GM18870 (cell line): ENCODE results near the gene GRID1.

ENCODE experiments used
- ATAC-seq: cut with Tn5 transposase; IDR thresholded peaks from one replicate; pipeline ENCODE4 v1.9.1; 2021; ENCODE audit warnings: moderate library complexity; ENCODE audit not compliant: unreplicated experiment

GRID1 gene

DNA sequence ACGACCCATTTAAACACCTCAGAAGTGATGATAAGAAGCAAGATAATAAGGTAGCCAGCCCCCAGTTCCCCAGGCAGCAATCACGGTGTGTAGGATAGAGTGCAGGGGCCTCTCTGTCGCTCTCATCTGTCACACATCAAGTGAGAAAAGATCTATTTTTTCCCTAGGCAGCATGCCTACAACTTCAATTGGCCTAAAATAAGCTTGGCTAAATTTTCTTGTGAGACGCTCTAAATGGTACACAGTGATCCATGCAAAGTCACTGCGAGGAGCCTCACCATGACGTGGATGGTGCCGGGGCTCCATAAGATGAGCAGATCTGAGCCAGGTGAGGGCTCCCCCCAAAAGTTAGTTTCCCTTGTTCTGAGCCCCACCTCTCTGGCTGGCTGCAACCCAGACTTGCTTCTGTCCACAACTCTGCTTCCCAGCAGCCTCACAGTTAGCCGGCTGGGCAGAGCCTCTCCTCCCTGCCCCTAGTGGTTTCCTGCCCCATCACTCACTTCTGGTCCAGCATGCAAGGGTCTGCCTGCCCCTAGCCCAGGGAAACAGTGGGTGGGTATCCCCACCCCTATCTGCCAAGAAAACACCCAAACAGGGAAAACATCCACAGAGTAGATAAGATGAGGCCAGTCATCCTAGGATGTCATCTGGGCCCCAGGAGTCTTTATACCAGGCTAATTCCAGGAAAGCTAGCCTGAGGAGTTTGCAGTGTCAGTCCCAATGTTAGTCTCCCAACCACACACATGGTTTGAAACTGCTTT is 342.1 kb downstream of the GRID1 start:
- no peak for ATAC-seq

DNA sequence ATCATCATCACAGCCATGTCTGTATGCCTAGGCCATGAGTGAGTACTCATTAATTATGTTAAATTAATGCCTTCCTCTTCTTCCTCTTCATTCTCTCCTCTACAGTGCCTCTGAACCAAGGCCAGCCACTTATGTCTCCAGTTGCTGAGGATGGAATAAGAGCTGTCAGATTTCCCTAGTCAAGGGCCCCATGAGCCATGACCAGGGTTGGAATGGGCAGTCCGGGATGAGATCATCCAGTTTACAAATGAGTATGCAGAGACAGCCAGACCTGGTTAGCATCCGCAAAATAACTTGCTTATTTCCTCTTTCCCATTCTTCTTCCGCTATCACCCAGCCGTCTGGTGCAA is 342.7 kb downstream of the GRID1 start:
- ATAC-seq = no peak

DNA sequence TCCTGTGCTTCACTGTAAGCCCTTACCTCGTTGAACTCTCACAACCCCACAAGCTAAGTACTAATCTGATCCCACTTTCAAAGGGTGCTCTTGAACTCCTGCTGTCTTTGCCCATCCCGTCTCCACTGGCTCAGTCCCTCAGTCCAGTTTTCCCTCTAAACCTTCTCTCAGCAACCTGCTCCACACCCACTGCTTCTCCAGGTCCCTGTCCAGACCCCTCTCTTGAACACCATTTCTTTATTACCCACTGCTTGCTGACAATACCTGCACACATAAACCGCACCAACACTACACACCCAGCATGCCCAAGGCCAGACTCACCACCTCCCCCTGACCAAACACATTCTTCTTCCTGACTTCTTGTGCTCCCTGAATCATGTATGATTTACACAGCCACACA is 343.3 kb downstream of the GRID1 start:
- no peak for ATAC-seq

DNA sequence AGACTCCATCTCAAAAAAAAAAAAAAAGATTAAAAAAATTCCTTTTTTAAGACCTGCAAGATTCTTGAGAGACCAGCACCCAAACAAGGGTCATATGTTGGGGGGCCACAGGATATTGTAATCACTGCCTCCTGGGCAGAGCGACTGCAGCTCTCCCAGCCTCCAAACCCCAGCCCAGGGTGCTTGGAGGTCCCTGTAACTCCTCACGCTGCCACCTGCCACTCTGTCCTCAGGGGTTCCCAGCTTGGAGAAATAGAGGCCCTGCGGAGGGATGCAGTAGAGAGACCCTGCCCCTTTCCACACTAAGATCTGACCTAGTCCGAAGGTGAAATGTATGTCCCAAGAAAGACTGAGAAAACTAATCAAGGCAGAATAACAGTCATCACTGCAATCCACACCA is 343.7 kb downstream of the GRID1 start:
- no peak for ATAC-seq

DNA sequence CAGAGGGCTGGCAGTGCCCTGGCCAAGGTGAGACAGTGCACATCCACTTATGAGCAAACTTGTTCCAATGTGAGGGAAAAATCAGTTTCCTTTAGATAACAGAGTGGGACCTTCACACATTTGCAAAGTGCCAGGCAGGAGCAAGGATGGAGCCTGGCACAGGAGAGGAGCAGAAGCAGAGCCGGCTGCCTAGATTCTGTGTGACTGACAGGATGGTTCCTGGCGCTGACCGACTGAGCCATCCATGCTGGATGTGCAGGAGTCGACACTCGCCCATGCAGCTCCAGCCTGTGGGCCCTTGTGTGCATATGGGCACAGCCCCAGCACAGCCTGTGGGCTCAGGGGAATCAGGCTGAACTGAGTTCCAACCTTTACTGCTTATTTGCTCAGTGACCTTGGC is 346.5 kb downstream of the GRID1 start:
- ATAC-seq = no peak

DNA sequence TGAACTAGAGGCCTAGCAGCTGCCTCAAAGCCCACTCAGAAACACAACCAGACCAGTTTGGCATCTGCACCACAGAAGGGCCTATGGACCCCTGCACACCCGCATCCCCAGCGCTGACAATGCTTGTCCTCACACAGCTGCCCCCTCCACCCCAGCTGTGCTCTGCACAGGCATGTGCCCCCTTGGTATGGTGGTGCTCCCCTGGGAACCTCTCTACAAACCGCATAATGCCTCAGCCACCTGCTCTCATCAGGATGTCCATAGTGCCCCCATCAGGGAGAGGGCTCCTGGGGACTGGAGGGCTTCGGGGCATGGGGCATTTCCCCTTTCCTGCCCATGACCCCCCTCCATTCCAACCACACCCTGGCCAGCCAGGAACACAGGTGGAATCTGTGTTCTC is 347.5 kb downstream of the GRID1 start:
- no peak for ATAC-seq

DNA sequence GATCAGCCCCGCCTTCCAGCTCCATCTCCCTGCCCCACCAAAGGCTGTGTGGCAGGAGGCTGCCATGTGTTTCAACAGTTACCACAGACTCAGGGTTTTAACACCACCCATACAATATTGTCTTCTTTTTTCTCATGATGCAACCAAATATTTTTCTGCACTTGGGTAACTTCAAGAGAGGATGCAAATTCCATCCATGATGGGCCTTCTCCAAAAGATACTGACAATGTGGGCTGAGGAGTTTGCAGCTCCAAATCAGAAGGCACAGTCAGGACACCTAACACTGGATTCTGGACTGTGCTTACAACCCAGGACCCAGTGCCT is 347.9 kb downstream of the GRID1 start:
- ATAC-seq = no peak

DNA sequence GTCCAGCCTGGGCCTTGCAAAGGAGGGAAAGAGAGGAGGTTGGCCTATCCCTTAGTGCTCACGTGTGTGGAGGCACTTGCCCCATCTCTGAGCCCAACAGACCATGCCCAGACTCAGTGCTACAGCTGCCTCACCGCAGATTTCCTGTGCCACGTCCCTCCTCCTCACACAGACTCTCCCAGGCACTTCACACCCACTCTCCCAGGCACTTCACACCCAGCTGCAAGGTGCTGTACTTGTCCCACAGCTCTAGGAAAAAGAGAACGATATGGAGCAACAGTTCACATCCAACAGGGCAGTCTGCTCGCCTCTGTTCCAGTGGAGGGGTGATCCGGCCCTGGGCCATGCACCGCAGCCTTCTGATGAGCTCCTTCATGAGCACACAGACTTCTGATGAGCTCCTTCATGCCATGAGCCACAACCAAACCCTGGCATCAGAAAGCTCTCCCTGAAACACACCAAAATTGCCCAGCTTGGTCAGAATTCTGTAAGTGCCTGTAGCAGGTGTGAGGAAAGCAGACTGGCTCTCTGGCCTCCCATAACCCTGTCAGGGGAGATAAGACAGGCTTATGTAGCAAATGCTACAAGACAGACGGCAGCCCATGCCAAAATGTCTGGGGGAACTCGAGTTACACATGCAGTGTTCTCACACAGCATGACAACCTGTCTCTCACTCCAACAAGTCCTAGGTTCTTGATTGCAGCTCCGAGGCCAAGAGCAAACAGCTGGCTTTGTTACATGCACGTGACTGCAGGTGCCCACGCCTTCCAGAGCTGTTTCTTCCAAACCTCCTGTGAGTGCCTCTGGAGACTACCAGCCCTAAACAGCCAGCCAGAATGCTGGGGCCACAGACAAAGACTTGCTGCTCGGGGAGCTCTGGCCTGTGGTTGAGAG is 348.5 kb downstream of the GRID1 start:
- no peak for ATAC-seq

DNA sequence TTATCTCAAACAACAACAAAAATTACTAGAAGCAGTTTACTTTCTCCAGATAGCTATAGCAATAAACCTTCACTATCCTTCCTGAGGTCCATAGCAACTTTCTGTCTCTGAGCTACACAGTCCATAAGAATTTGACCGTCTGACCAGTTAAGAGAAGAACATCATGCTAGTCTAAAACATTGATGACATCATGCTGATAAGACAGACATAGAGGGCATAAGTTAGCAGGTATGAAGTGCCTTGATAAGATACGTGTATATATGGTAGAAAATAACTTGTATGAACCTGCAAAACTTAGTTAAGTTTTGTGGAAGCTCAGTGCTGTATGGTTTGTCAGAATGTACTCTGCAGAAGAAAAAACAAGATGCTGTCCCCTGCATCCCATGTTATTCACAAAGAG is 353.0 kb downstream of the GRID1 start:
- ATAC-seq = no peak

DNA sequence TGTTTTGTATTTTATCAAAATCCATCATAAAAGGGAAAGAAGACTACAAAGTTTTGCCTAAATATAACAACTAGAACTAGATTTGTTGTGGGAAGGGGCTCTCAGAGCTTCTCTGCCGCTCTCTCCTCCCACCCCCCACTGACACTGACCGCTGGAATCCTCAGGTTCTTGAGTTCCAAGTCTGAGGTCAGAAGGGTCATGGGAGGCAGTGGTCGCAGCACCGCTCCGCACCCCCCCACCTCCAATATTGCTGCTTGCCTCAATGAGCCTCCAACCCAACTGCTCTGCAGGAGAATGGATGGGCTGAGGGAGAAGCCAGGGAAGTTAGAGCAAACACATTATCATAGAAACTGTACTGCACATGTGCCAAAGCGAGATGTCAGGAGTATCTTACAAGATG is 359.4 kb downstream of the GRID1 start:
- no peak for ATAC-seq

DNA sequence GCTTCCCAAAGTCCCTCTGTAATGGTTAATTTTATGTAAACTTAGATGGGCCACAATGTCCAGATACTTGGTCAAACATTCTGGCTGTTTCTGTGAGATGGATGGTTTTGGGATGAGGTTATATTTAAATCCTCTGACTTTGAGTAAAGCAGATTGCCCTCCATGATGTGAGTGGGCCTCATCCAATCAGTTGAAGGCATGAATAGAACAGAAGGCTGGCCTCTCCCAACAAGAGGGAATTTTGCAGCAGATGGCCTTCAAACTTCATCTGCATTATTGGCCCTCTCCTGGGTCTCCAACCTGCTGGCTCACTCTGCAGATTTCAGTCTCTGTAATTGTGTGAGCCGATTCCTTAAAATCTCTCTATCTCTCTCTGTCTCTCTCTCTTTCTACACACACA is 362.3 kb downstream of the GRID1 start:
- no peak for ATAC-seq

DNA sequence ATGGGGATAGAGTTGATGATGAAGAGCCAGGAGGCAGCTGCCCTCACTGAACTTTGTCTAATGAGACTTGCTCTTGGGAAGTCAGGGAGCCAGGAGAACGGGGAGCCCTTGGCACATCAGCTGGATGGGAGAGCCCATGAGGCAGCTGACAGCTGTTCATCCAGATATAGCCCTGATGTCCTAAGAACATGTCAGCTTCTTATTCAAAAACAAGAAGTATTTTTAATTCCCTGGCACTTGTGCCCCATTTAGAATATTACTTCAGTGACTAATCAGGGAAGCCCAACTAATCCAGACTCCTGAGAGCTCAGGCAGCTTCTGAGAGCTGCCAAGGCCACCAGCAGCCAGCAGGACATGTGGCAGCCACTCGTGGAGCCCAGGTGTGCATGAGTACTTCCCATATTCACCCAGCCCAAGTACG is 363.4 kb downstream of the GRID1 start:
- no peak for ATAC-seq

DNA sequence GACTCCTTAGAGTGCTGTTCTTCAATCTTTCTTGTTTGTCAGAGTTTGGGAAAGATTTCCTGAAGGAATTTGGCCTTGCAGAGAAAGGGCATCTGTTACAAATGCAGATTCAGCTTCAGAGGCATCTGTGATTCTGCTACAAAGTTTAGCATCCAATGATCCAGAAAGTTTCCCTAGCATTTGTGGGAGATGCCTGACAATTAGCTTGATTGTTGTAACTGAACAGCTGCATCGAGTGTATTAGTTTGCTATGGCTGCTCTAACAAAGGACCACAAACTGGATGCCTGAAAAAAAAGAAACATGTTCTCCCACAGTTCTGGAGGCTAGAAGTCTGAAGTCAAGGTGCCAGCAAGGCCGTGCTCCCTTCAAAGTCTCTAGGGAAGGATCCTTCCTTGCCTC is 365.1 kb downstream of the GRID1 start:
- no peak for ATAC-seq

DNA sequence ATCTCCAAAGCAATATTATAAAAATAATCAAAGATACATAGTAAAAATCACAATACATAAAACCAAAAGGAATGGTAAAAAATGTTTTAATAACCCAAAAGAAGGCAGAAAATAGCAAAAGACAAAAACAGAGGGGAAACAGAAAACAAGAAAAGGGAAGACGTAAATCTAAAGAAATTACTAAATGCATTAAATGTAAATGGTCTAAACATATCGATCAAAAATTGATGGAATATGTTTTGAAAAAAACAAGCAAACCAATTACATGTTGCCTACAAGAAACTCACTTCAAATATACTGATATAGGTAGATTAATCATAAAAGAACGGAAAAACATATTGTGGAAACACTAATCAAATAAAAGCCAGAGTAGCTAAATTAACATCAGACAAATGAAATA is 369.1 kb downstream of the GRID1 start:
- no peak for ATAC-seq

DNA sequence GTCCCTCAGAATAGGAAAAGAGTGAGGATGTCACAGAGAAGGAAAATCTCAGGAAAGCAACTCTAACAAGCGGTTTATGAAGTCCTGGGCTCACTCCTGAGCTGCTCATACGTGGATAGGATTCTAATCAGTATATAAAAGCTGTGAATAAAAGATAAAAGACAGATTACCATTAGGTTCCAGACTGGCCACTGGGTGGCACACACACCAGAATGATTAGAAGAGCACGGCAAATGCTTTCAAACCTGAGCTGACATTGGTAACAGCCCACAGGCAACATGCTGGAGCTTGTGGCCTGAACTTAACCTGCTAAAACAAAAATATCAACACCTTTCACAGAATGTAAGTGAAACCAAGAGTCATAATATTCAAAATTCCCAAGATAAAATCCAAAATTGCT is 370.8 kb downstream of the GRID1 start:
- peak; percentile 52 for ATAC-seq

DNA sequence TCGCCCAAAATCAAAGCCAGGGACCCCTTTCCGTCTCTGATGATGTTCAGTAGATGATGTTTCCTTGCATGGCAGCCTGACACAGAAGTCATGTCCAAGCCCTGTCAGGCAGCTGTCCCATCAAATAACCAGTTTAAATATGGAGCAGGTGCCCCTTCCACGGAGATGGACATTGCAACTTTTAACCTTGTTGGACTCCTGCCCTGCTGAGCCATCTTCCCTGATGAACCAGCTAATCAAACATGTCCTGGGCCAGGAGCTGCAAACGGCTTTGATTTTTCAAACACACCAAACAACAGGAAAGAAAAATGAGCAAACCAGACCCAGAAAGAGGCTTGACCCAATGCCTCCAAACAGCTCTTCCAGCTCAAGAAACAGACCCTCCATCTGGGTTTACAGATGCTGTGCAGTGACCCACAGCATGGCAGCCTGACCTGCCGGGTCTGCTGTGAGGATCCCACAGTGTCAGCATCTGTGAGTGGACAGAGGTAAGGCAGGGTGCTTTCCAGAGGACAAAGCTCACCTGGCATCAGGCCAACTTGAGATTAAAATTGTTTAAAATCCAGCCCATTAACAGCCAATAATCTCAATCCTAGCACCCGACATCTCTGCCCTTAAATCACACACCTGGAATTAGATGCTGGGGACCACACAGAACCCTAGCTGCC is 372.6 kb downstream of the GRID1 start:
- no peak for ATAC-seq

DNA sequence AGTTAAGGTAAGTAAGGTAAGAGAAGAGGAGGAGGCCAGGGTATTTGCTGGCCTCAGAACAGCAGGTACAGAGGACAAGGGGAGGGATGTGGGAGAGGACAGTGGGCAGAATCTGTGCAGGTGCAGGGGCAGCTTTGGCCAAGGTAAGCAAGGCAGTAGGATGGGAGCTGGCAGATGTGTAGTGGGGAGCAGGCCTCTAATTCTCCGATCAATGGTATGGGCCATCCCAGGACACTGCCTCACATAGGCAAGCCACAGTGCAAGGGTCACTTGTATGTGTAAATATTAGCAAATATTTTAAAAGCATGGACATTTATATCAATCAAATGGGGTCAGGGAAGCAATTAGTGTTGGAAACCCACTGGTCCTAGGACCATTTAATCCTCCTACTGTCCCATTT is 373.5 kb downstream of the GRID1 start:
- ATAC-seq = no peak

DNA sequence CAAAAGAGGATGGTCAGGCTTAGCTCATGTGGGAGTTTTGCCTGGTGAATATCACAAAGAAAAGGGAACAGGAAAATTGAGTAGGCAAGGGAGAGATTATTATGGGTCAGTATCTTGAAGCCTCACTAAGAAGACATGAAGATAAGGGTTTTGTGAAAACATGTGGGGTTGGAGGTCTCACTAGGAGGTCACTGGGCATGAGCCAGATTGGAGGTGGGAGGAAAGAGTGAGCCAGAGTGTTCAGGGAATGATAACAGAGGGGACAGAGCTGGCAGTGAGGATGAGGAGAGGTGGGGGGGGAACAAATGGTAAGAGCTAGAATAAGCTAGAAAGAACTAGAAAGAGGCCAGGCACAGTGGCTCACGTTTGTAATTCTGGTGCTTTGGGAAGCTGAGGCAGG is 374.3 kb downstream of the GRID1 start:
- ATAC-seq = no peak

DNA sequence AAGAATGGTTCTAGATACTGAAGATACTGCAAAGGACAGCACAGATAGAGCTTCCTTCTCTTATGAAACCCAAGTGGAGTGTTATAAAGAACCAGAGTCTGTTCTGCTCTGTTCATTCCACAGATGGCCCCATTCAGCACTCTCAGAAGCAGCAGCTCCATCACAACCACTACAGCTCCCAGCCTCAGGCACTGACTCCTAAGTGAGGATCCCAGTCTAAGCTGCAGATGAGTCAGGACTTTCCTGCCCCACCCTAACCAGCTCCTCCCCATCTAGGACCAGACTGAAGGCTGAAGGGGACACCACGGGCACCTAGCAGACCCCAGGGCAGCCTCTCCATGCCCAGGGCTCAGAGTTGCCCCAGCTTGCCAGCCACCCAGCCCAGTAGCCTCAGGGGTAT is 379.8 kb downstream of the GRID1 start:
- no peak for ATAC-seq

DNA sequence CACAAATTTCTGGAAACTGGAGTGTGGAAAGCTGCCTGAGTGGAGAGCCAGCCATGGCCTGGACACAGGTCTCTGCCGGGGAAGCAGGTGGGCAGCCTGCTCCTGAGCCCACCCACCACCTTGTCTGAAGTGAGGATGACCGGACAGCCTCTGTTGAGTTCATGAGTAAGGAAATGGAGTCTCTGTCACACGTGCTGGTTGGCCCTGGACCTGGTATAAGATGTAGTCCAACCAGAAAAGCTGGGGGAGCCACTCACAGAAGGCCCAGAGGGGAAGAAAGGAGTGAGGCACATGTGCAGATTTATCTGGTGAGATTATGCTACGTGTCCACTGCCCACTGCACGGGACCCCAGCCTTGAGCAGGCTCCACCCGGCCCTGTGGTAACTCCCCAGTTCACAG is 383.5 kb downstream of the GRID1 start:
- ATAC-seq = no peak

DNA sequence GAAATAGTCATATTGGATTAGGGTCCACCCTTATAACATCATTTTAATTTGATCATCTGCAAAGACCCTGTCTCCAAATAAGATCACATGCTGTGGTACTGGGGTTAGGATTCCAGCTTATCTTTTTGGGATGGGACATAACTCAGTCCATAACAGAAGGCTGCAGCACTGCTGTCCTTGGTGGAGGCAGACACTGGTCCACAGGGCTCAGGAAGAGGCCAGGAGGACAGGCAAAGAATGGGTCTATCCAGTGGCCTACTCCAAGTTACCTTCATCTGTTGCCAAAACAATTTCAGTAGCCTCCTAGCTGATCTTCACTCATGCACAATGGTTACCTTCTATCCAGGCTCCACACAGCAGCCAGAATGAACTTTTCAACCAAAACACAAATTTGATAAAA is 387.0 kb downstream of the GRID1 start:
- no peak for ATAC-seq
